Activated CD4-positive, CD25-positive, alpha-beta regulatory T cell treated with anti-CD3 and anti-CD28 coated beads, Interleukin-2, amount 50 U/mL, for 24 hours (primary cell): Measurements from ENCODE around the gene ZNF300.
"Not testable (repeated sequence)": the region's sequence is repeated elsewhere in the genome, so short reads cannot be mapped to it uniquely, and the experiment has no call there.

Experiments
- ATAC-seq, 2 donors: fragments of 150-1000 bp; cut with Tn5 transposase; one replicate each; pipeline ENCODE4 v1.10.0; 2021; ENCODE audit warnings: mild to moderate bottlenecking in 1 of 2, moderate library complexity in 1 of 2

The ZNF300 gene

DNA sequence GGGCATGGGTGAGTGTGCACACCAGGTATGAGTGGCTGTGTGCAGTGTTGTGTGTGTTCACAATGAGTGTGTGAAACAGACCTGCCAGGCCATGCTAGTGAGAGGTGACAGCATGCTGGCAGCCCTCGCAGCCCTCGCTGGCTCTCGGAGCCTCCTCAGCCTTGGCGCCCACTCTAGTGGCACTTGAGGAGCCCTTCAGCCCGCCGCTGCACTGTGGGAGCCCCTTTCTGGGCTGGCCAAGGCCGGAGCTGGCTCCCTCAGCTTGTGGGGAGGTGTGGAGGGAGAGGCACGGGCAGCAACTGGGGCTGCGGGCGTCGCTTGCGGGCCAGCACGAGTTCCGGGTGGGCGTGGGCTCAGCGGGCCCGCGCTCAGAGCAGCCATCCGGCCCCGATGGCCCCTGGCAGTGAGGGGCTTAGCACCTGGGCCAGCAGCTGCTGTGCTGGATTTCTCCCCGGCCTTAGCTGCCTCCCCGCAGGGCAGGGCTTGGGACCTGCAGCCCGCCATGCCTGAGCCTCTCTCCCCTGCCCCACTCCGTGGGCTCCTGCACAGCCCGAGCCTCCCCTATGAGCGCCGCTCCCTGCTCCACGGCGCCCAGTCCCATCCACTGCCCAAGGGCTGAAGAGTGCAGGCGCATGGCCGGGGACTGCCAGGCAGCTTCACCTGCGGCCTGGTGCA is 59.5 kb downstream of the ZNF300 start:
- ATAC-seq: not testable (repeated sequence)
